Lung (tissue), 12 donors: ENCODE results near the gene MOSPD3. TPM values are rescaled to one million over a fixed set of nuclear protein-coding genes. Genes with fewer than 3 reads are reported as not detected.

ENCODE experiments used
- ATAC-seq: fragments of 200-7000 bp; cut with Tn5 transposase; one replicate; pipeline ENCODE4 v1.9.1; 2020; ENCODE audit warnings: moderate number of reproducible peaks; ENCODE audit not compliant: insufficient read depth, low FRiP score
- DNase-seq, 3 donors: peaks; one replicate each; pipeline ENCODE4 v3.0.0-alpha.2; 2013 to 2017
- H3K27ac ChIP-seq, 2 donors: one replicate each; pipeline ENCODE4 v1.5.1; 2013; ENCODE audit warnings: mild to moderate bottlenecking in 2 of 2, moderate library complexity in 2 of 2, control low read depth in 1 of 2, inconsistent platforms in 1 of 2, low read depth in 1 of 2, low read length in 1 of 2
- H3K27me3 ChIP-seq, 3 donors: one replicate each; pipeline ENCODE4 v1.5.1; 2013; ENCODE audit warnings: low read length in 2 of 3; ENCODE audit not compliant: control insufficient read depth in 3 of 3, insufficient read depth in 3 of 3
- H3K36me3 ChIP-seq, 4 donors: one replicate each; pipeline ENCODE4 v1.5.1; 2013; ENCODE audit warnings: low read length in 4 of 4, mild to moderate bottlenecking in 1 of 4, moderate library complexity in 1 of 4; ENCODE audit not compliant: control insufficient read depth in 4 of 4, insufficient read depth in 4 of 4
- H3K4me1 ChIP-seq, 5 donors: one replicate each; pipeline ENCODE4 v1.5.1; 2013; ENCODE audit warnings: low read length in 5 of 5, mild to moderate bottlenecking in 2 of 5, moderate library complexity in 1 of 5; ENCODE audit not compliant: control insufficient read depth in 5 of 5, insufficient read depth in 5 of 5
- H3K4me3 ChIP-seq: one replicate; pipeline ENCODE4 v1.5.1; 2013; ENCODE audit warnings: mild to moderate bottlenecking, control low read depth, moderate library complexity
- H3K9ac ChIP-seq, 2 donors: one replicate each; pipeline ENCODE4 v1.5.1; 2013; ENCODE audit warnings: low read length in 2 of 2, control low read depth in 1 of 2; ENCODE audit not compliant: insufficient read depth in 1 of 2
- H3K9me3 ChIP-seq, 4 donors: one replicate each; pipeline ENCODE4 v1.5.1; 2013; ENCODE audit warnings: low read length in 3 of 4, mild to moderate bottlenecking in 1 of 4, moderate library complexity in 1 of 4; ENCODE audit not compliant: control insufficient read depth in 4 of 4, insufficient read depth in 3 of 4
- CTCF ChIP-seq: IDR thresholded peaks from 2 replicates; pipeline ENCODE4 v1.5.1; 2012; ENCODE audit warnings: mild to moderate bottlenecking; ENCODE audit errors: control extremely low read depth, extremely low read depth
- WGBS, 2 donors: extraction: QIAGEN DNeasy Blood & Tissue Kit; methylation state at CpG; one replicate each; pipeline ENCODE4 v1.1.7; 2013; 5-methylcytosine and 5-hydroxymethylcytosine counted together
- polyA plus RNA-seq, 2 donors: library from polyadenylated mRNA; stranded (reverse); fragments of 200-250 nt; gene quantifications; one replicate each; pipeline ENCODE4 v1.2.1, GENCODE V29; 2013
- total RNA-seq, 2 donors: library from RNA; depleted of rRNA in 1 of 2; stranded (reverse); fragments of >200 nt in 1 of 2; gene quantifications; one replicate each; pipeline ENCODE4 v1.2.1, GENCODE V29; 2014 to 2021
- donor health status: control.
- donor health status: control.
- donor health status: Bipolar disorder and iron deficiency.
- donor health status: healthy.
- donor health status: DM: yes; HTN: yes; CAD: no.

MOSPD3 gene
- total and polyA plus RNA-seq, 4 donors = 13.2 to 26.9 (median 17.1) TPM

GRCh38 chr7:100577103-100577502 is 35.2 kb upstream of the MOSPD3 start:
- no peak for TF ChIP-seq CTCF
- Histone ChIP-seq H3K9me3 (peaks cover 0 to 2% (median 0%) of the 10 kb centered on the region in 4 donors), H3K36me3 (peaks cover 27 to 90% (median 38%) of the 10 kb centered on the region in 4 donors), H3K27me3 (no peaks in the 10 kb centered on the region), H3K9ac (no peak overlapping the region), H3K27ac (no peak overlapping the region), H3K4me3 (no peak overlapping the region), H3K4me1 (peaks cover 0 to 15% (median 2%) of the 10 kb centered on the region in 5 donors)
- DNase-seq (no peak), ATAC-seq (no peak)
- WGBS, 2 donors = 93 to 96% methylated on average over 23 to 24 of the region's 24 CpGs

GRCh38 chr7:100577507-100577906 is 34.8 kb upstream of the MOSPD3 start:
- Histone ChIP-seq H3K27me3 (no peaks in the 10 kb centered on the region), H3K36me3 (peaks cover 27 to 89% (median 39%) of the 10 kb centered on the region in 4 donors), H3K9ac (no peak overlapping the region), H3K9me3 (peaks cover 0 to 2% (median 0%) of the 10 kb centered on the region in 4 donors), H3K4me3 (no peak overlapping the region), H3K27ac (no peak overlapping the region), H3K4me1 (peaks cover 0 to 13% (median 2%) of the 10 kb centered on the region in 5 donors)
- DNase-seq = no peak
- no peak for TF ChIP-seq CTCF
- ATAC-seq = no peak
- 95 to 96% methylated on average over 14 of the region's 14 CpGs for WGBS, 2 donors

- Histone ChIP-seq H3K4me1 (peaks cover 0 to 24% (median 8%) of the 10 kb centered on the region in 5 donors), H3K36me3 (peaks cover 27 to 79% (median 39%) of the 10 kb centered on the region in 4 donors), H3K27me3 (no peaks in the 10 kb centered on the region), H3K9me3 (peaks cover 0 to 2% (median 0%) of the 10 kb centered on the region in 4 donors), H3K4me3 (no peak overlapping the region), H3K9ac (no peak overlapping the region), H3K27ac (no peak overlapping the region)
- 95 to 96% methylated on average over 28 of the region's 28 CpGs for WGBS, 2 donors
- ATAC-seq (no peak), DNase-seq (no peak)
- no peak for TF ChIP-seq CTCF
These were observed 33.8 kb upstream of the MOSPD3 start for GRCh38 chr7:100578246-100579183.
